ENCODE results near the gene CNOT2.

CNOT2 gene, protein sequence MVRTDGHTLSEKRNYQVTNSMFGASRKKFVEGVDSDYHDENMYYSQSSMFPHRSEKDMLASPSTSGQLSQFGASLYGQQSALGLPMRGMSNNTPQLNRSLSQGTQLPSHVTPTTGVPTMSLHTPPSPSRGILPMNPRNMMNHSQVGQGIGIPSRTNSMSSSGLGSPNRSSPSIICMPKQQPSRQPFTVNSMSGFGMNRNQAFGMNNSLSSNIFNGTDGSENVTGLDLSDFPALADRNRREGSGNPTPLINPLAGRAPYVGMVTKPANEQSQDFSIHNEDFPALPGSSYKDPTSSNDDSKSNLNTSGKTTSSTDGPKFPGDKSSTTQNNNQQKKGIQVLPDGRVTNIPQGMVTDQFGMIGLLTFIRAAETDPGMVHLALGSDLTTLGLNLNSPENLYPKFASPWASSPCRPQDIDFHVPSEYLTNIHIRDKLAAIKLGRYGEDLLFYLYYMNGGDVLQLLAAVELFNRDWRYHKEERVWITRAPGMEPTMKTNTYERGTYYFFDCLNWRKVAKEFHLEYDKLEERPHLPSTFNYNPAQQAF

GRCh38 chr12:70242695-70243509 is at the start of gene CNOT2:
Gene CNOT2 (plus strand): TSS chr12:70243433. CDS start chr12:70278227, 34,794 bp downstream.
- DNase-seq = peak; percentile 89 to 91

GRCh38 chr12:70194076-70194475 is 49.2 kb upstream of the CNOT2 start:
- DNase-seq = no peak

DNA sequence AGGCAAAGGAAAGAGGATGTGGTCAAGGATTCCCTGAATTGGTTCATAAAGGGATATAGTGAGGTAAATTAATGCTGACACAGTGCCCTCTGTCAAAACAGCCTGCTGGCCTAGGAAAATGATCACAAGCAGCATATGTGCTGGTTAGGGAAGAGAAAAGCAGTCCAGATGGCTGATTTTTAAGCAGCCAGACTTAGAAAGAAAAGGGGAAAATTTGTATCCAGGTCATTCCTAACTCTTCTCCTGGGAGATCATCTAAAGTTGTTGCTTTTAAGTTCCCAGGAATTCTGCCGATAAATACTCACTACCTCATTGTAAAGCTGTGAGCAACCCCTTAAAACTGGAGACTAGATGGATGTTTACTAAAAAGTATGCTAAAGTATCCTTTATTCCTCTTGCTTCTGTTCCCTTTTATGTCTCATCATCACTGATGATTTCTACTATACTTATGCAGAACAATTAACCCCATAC is 46.4 kb upstream of the CNOT2 start:
- DNase-seq = no peak

DNA sequence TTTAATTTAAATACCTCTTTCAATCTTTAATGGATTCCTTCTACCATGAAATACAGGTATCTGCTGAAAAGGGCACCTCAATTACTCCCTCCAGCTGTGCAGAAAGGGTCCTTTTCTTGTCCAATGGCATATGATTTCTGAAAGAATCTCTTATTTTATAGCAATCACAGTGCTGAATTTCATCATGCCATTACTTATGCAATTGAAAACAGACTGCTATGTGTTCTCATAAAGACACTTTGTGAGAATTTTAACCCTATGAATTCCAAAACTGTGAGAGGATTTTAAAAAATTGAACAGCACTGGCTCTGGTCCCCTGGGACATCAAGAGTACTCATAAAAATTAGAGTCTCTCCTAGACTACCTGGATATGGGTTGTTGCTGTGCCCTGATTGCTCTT is 45.9 kb upstream of the CNOT2 start:
- no peak for DNase-seq

DNA sequence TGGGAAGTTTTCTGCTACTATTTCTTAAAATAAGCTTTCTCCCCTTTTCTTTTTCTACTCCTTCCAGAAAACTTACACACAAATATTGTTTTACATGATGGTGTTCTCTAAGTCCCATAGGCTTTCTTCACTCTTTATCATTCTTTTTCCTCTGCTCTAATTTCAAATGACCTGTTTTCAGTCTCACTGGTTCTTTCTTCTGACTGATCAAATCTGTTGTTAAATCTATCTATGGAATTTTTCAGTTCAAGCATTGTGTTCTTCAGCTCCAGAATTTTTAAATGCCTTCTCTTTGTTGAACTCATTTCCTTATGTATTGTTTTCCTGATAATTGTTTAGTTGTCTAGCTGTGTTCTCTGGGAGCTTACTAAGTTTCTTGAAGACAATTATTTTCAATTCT is 29.5 kb upstream of the CNOT2 start:
- no peak for DNase-seq

DNA sequence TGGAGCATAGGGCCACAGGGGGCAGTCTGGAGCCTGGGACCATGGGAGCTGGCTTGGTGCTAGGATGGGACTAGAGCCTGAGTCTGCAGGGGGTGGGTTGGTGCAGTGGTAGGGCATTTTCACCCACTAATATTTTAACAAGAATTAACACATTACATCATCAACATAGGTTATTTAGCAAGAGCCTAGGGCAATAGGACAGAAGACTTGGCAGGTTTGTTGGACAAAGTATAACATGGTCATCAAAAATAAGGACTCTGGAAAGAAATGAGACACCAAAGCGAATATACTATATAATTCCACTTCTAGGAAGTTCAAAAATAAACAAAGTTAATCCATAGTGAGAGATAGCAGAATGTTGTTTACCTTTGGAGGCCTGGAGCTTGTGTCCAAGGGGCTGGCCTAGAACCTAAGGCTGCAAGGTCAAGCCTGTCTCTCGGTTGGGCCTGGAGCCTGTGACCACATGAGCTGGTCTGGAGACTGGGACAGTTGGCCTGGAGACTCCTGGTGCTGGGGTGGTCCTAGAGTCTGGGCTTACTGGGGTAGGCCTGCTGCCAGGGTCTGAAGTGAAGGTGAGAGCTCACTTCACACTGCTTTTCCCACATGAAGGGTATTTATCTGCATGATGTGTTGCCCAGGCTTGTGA is 28.1 kb upstream of the CNOT2 start:
- no peak for DNase-seq

DNA sequence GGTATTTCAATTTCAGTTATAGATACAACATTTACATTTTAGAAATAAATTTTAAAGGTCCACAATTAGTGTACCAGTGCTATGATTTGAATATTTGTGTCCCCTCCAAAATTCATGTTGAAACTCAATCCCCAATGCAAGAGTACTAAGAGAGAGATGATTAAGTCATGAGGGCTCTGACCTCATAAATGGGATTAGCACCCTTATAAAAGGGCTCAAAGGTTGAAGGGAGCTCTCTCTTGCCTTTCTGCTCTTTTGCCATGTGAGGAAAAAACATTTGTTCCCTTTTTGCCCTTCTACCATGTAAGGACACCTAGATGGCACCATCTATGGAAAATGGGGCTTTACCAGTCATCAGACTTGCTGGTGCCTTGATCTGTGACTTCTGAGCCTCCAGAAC is 25.8 kb upstream of the CNOT2 start:
- DNase-seq = no peak

GRCh38 chr12:70221626-70222025 is 21.6 kb upstream of the CNOT2 start:
- DNase-seq = no peak

DNA sequence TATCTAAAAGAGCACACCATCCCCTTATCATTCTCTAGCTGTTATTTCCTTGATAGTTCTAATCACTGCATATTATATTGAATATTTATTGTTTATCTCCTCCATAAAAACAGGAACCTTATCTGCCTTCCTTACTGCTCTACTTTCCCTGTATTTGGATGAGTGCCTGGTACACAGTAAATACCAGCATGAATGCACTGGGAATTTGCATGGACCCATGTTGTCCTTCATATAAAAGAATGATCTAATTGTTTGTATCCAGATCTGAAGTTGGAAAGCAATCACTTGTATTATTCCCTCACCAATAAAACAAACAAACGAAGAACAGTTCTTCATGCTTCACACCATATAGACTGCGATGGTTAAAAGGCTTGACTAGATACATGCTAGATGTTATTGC is 15.3 kb upstream of the CNOT2 start:
- no peak for DNase-seq

DNA sequence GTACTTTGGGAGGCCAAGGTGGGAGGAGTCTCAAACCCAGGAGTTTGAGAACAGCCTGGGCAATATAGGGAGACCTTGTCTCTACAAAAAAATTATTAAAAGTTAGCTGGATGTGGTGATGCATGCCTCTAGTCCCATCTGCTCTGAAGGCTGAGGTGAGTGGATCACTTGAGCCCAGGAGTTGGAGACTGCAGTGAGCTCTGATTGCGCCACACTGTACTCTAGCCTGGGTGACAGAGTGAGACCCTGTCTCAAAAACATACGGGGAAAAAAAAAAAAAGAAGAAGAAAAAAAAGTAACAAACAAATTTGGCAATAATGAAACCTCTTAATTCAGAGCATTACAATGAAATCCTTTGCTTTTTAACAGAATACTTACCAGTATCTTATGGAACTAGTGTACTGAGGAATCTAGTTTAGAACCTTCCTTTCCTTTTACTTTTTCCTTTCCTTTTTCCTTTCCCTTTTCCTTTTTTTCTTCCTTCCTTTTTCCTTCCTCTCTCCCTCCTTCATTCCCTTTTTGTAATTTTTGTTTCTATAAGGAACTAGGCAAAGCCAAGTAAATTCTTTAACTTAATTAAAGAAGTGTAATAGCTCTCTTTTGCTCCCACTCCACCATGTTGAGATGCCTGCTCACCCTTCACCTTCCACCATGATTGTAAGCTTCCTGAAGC is 12.2 kb upstream of the CNOT2 start:
- no peak for DNase-seq

DNA sequence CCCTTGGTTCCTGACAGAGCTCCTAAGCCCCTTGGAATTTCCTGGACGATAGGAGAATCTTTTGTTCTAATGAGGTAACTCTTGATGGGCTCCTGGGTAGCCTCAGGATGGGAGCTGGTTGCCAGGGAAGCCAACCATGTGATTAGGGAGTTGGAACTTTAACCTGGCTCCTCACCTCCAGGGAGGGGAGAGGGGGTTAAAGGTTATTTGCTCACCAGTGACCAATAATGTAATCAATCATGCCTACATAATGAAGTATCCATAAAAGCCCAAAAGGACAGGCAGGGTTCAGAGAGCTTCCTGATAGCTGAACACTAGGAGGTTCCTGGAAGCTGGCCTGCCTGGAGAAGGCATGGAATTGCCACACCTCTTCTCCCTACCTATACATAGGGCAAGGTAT is 6.2 kb upstream of the CNOT2 start:
- DNase-seq = no peak

DNA sequence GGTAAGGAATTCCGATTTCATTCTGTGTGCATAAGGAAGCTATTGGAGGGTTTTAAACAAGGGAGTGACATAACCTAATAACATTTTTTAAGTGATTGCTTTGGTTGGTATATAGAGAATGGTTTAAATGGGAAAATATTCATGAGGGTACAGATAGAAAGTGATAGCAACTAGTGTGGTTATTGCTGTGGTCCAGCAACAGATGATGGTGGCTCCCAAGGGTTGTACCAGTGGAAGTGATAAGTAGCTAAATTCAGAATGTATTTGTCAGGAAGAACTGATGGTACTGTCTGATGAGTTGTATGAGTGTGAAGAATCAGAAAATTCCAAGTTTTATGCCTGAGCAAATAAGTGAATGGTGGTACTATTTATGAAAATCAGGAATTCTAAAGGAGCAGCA is 2.6 kb upstream of the CNOT2 start:
- no peak for DNase-seq

DNA sequence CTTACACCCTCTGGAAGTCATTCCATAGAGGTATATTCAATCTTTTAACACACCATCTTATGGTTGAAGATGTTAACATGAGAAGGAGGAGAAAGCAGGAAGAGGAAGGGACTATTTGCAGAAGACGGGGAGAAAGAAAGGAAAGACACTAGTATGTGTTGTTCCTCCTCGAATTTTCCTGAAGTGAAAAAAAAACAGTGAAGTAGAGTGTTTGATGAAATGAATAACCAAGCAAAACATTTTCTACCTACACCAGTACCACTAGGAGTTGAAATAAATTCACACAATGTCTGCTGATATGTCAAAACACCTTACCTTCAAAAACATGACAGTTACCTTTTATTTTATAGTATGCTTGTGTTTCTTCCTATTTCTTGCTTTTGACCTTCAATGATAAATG is 1.4 kb upstream of the CNOT2 start:
- no peak for DNase-seq

DNA sequence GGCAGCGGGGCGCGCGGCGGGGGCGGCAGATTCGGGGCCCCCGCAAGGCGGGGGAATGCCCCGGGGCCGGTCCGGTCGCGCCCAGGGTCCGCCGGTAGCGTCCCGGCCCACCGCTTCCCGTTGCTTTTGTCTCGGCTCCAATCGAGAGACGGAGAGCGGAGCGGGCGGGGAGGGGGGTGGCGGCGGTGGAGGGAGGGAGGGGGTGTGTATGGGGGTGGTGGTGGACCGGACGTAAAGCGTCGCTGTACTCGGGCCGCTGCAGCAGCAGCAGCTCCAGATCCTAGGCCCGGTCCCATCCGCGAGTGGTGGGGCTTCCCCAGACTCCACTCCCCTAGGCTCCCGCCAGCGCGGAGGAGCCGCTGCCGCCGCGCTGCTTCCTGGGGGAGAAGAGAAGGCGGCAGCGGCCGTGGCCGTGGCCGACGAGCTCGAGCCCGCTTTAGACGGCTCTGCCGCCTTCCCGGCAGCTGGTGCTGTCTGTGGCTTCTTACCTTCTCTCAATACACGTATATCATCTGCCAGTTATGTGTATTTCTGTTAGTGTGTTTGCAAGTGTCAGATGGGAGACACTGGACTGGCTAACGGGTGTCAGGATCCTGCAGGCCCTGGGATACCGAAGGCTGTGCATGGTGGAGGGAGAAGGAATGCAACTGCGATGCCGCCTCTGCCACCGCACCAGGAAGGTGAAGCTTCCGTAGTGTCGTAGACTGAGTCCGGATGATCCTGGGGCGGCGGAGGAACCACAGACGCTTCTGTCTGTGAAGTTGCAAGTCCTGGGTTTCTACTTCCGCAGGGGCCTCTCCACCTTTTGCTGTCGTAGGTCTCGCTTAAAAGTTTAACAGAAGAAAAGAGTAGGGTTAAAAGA is 508 bp downstream of the CNOT2 start:
- peak; percentile 57 to 59 for DNase-seq

GRCh38 chr12:70244409-70244808 is 1.2 kb downstream of the CNOT2 start:
- no peak for DNase-seq

- DNase-seq = no peak
These were observed 2.2 kb downstream of the CNOT2 start for GRCh38 chr12:70245458-70245857.

DNA sequence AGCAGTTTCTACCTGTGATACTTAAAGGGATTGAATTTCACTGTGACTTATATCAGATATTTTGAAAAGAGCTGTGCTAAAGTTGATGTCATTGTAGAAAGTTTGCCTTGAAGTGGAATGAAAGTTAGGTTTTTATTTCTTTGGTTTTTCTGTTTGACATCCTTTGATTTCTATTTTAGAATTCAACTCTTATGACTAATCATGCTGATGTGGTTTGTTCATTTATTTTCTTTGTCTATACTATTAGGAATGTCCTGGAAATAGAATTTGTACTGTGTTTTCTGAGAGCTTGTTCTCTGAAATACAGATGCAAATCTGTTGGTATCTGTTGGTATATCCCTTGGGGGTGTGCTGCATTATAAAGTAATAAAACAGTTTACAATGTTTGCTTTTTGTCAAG is 3.3 kb downstream of the CNOT2 start:
- DNase-seq = no peak

DNA sequence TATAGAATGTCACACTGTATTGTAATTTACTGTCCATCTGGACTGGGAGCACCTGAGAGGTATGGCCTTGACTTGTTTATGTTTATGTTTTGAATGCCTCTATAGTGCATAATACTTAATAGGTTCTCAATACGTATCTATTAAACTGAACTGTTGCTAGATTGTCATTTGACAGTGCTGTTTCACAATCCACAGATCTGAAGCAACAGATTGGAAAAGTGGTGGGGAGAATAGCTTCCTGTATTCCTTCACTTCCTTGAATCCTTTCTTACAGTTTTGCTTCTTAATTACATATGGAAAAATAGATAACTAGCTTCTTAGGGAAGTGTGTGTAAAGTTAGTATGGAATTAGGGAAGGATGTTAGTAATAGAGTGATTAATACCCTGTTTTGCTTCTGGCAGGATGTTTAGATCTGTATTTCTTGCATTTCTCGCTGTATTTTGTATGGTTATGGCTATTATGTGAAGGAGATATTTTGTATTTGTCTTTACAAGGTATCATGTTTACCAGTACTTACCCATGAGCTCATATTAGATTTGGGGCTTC is 4.5 kb downstream of the CNOT2 start:
- DNase-seq = no peak

- no peak for DNase-seq
These were observed 5.6 kb downstream of the CNOT2 start for GRCh38 chr12:70248876-70249275.

- DNase-seq = no peak
These were observed 6.7 kb downstream of the CNOT2 start for GRCh38 chr12:70249903-70250302.

GRCh38 chr12:70251226-70251625 is 8.0 kb downstream of the CNOT2 start:
- DNase-seq = no peak

All from activated CD4-positive, alpha-beta T cell treated with anti-CD3 and anti-CD28 coated beads, Interleukin-2, amount 50 U/mL, for 4 hours (primary cell).